CD4-positive, alpha-beta T cell treated with Interleukin-6 at 100 ng/mL for 8 hours (primary cell): ENCODE data around the gene IGFBP3.

ENCODE experiments used
- DNase-seq: peaks from one replicate; pipeline ENCODE4 v3.0.0-alpha.2; 2020; ENCODE audit warnings: mixed read lengths, low spot score

The IGFBP3 gene

GRCh38 chr7:45891462-45892402 lies 29.3 kb downstream of the IGFBP3 start:
- DNase-seq: no peak

GRCh38 chr7:45890902-45891461 lies 30.1 kb downstream of the IGFBP3 start:
- peak; percentile 5 for DNase-seq

- DNase-seq: no peak
Measured at GRCh38 chr7:45890125-45890901, 30.8 kb downstream of the IGFBP3 start.

- no peak for DNase-seq
Measured at GRCh38 chr7:45889367-45890067, 31.6 kb downstream of the IGFBP3 start.

- DNase-seq: no peak
Measured at GRCh38 chr7:45888993-45889366, 32.1 kb downstream of the IGFBP3 start.

- no peak for DNase-seq
Measured at GRCh38 chr7:45888185-45888992, 32.7 kb downstream of the IGFBP3 start, which contains the start of gene IGFBP1. Gene IGFBP1 (plus strand): TSS chr7:45888488. CDS start chr7:45888653, 165 bp downstream.

GRCh38 chr7:45886931-45887667 lies 34.0 kb downstream of the IGFBP3 start:
- DNase-seq: no peak

GRCh38 chr7:45885264-45885882 lies 35.7 kb downstream of the IGFBP3 start:
- no peak for DNase-seq

GRCh38 chr7:45884136-45884535 lies 36.9 kb downstream of the IGFBP3 start:
- no peak for DNase-seq

GRCh38 chr7:45882465-45882810 lies 38.6 kb downstream of the IGFBP3 start:
- no peak for DNase-seq

- DNase-seq: no peak
Measured at GRCh38 chr7:45881759-45882464, 39.2 kb downstream of the IGFBP3 start.

GRCh38 chr7:45881280-45881758 lies 39.8 kb downstream of the IGFBP3 start:
- no peak for DNase-seq

GRCh38 chr7:45880433-45880860 lies 40.6 kb downstream of the IGFBP3 start:
- DNase-seq: no peak

- no peak for DNase-seq
Measured at GRCh38 chr7:45878457-45879144, 42.5 kb downstream of the IGFBP3 start.

- no peak for DNase-seq
Measured at GRCh38 chr7:45876519-45876918, 44.6 kb downstream of the IGFBP3 start.

- no peak for DNase-seq
Measured at GRCh38 chr7:45874408-45875131, 46.5 kb downstream of the IGFBP3 start.

- DNase-seq: no peak
Measured at GRCh38 chr7:45873355-45873754, 47.7 kb downstream of the IGFBP3 start.

- no peak for DNase-seq
Measured at GRCh38 chr7:45873035-45873354, 48.1 kb downstream of the IGFBP3 start, which contains the start of gene CCDC201. Gene CCDC201 (minus strand): TSS chr7:45873082. CDS start chr7:45873007, 75 bp downstream.
